Measurements from ENCODE around the gene PTPN7. TPM values are rescaled to one million over a fixed set of nuclear protein-coding genes. Genes with fewer than 3 reads are reported as not detected.

Gene PTPN7
- total RNA-seq, 3 donors from 2014 or later = 5.0 to 6.3 (median 6.1) TPM

DNA sequence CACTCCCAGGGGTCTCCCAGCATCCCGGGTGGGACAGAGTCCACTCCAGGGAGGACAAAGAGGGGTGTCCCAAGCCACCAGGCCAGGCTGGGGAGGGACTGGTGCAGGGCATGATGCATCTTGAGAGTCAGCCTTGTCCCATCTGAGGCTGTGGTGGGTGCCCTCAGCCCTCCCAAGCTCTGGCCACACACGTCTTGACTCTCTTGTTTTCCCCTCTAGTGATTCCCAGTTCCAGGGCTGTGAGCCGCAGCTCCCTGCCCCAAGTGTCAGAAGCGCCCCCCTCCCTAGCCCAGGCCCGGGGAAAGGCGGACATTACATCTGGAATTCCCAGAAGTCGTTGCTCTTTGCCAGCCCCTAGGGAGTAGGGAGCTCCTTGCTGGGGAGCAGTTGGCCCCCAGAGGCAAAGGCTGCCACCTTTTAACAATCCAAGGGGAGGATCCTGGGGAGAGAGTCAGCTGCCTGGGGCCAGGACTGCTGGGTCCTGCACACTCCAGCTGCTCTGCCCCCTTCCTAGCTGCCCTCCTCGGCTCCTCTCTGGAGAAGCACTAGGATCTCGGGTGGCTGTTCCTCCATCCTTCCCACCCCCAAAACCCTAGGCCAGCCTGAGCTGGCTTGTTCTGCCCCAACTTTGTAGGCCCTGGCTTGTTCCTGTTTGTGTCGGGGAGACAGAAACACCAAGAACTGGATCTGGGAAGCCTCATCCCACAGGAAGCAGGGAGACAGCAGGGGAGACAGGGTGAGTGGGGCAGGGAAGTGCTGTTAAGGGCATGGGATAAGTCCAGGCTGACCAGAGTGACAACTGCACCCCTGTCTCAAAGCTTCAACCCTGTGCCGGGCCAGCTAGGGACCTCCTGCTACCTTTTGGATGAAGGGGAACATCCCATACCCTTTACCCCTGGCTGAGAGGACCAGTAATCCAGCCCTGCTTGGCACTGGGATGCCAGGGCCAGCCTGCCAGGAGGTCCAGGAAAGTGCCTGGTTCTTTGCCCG is 3.2 kb upstream of the PTPN7 start:
- Histone ChIP-seq H3K9me3 (no peaks in the 10 kb centered on the region), H3K4me1 (ENCODE audit: low read depth) (peaks cover 3% of the 10 kb centered on the region), H3K36me3 (ENCODE audit: low read depth) (no peaks in the 10 kb centered on the region), H3K4me3 (no peak overlapping the region)
- ATAC-seq (no peak), DNase-seq (no peak)
- TF ChIP-seq, protein P1, sequence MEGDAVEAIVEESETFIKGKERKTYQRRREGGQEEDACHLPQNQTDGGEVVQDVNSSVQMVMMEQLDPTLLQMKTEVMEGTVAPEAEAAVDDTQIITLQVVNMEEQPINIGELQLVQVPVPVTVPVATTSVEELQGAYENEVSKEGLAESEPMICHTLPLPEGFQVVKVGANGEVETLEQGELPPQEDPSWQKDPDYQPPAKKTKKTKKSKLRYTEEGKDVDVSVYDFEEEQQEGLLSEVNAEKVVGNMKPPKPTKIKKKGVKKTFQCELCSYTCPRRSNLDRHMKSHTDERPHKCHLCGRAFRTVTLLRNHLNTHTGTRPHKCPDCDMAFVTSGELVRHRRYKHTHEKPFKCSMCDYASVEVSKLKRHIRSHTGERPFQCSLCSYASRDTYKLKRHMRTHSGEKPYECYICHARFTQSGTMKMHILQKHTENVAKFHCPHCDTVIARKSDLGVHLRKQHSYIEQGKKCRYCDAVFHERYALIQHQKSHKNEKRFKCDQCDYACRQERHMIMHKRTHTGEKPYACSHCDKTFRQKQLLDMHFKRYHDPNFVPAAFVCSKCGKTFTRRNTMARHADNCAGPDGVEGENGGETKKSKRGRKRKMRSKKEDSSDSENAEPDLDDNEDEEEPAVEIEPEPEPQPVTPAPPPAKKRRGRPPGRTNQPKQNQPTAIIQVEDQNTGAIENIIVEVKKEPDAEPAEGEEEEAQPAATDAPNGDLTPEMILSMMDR (IDR thresholded peaks at IDR 0.05) = no peak
- intact Hi-C loops (cut with DNase I, micrococcal nuclease) = no loop called here

DNA sequence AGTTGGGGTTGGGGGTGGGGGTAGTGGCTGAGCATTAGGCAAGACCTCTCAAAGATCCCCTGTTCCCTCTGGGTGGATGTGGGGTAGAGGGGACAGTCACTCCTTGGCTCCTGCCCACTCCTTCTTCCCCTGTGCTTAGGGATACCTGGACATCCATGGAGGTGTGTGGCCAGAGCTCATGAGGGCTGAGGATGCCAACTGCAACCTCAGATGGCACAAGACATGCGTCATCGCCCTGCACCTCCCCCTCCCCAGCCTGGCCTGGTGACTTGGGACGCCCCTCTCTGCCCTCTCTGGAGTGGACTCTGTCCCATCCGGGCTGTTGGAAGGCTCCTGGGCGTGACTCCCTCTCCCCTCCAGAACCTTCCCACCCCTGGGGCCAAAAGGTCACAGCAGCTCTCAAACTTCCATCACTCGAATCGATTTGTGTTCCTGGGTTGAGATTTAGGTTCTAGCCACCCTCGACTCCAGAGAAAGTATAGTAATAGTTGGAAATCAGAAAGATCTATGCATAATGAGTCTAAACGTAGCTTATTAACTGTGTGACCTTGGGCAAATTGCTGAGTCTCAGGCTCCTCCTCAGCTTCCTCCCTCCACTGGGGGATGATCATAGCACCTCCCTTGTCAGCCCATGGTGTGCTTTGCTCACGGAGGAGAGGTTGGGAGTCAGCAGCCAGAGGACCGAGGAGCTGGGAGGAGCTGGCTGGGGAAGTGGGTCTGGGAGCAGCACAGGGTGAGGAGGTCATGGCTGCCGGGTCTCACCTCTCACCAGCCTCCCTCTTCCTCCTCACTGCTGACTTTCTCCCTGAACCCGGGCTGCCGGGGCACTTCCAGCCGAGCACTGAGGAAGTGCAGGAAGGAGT is 2.2 kb upstream of the PTPN7 start:
- H3K4me1 ChIP-seq (ENCODE audit: low read depth) = peaks cover 3% of the 10 kb centered on the region
- ATAC-seq (peak; percentile 22), DNase-seq (no peak)
- TF ChIP-seq, protein P1 (IDR thresholded peaks at IDR 0.05) = no peak
- no peak overlapping the region for H3K4me3 ChIP-seq
- H3K36me3 ChIP-seq (ENCODE audit: low read depth) = no peaks in the 10 kb centered on the region
- intact Hi-C loops (cut with DNase I, micrococcal nuclease) = no loop called here
- H3K9me3 ChIP-seq = no peaks in the 10 kb centered on the region

DNA sequence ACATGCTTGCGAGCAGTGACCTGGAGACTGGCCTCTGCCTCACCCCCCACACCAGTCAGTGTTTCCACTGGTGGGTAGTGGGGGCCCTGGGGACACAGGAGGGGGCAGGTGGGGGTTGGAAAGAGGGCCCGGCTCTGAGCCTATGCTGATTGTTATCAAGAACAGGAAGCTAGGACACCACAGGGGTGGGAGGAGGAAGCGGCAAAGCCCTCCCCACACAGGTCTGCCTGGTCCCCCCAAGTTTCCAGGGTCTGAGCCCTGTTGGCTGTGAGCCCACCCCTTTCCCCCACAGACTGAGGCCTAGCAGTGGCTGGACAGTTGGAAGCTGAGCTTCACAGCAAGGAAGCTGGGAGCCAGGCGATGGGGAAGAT is 1.6 kb upstream of the PTPN7 start:
- intact Hi-C loops (cut with DNase I, micrococcal nuclease) = no loop called here
- TF ChIP-seq, protein P1 (IDR thresholded peaks at IDR 0.05) = no peak
- H3K4me3 ChIP-seq = no peak overlapping the region

DNA sequence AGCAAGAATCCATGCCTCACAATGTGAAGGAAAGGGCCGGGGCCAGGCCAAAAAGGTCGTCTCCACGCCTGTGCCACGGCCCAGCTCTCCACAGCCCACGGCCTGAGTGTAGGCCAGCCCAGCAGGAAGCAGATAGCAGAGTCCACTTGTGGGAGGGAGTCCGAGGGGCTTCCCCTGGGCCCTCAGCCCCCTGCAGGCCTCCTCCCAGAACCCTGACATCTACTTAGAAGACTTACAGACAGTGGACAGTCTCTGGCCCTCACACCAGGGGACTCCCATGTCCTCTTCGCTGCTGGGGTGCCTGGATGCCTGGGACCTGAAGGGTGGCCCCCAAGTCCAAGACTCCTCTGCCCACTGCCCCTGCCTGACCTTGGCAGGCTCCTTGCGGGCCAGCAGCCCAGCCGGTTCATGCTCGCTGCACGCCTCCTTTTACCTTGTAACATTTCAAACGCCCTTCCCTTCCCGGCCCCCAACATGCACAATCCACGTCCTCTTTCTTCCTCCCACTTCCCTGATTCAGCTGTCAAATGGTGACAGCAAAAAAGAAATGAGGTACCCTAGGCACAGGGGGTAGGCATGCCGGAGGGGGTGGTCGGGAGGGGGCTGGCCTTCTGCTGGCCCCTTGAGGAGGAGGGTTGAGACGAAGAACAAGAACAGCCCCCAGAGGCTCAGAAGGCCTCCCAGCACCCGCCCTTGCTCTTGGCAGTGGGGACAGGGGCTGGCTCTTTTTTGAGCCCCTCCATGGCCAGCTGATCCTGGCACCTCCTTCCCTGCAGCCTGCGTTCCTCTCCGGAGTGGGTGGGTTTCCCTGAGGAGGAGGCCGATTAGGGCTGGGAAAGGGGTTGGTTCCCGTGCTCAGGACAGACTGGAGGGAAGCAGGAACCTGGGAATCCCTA is 997 bp upstream of the PTPN7 start:
- TF ChIP-seq, protein P1 (IDR thresholded peaks at IDR 0.05) = no peak
- Histone ChIP-seq H3K4me1 (ENCODE audit: low read depth) (peaks cover 3% of the 10 kb centered on the region), H3K4me3 (no peak overlapping the region), H3K9me3 (no peaks in the 10 kb centered on the region), H3K36me3 (ENCODE audit: low read depth) (no peaks in the 10 kb centered on the region)
- intact Hi-C loops (cut with DNase I, micrococcal nuclease) = no loop called here
- DNase-seq (no peak), ATAC-seq (peak; percentile 5)

More for the DNA sequence above, 1.6 kb upstream of the PTPN7 start:
- DNase-seq (peak in 2 of 3 donors; percentile 42 to 75), ATAC-seq (peak; percentile 47)
- Histone ChIP-seq H3K36me3 (ENCODE audit: low read depth) (no peaks in the 10 kb centered on the region), H3K4me1 (ENCODE audit: low read depth) (peaks cover 3% of the 10 kb centered on the region), H3K9me3 (no peaks in the 10 kb centered on the region)
